GM18909 (cell line): ENCODE measurements around the gene ALG14.
"Not testable (repeated sequence)": the region's sequence is repeated elsewhere in the genome, so short reads cannot be mapped to it uniquely, and the experiment has no call there.

Experiments used
- ATAC-seq: cut with Tn5 transposase; IDR thresholded peaks from one replicate; pipeline ENCODE4 v1.9.1; 2021; ENCODE audit warnings: mild to moderate bottlenecking; ENCODE audit not compliant: unreplicated experiment, poor library complexity

The ALG14 gene

GRCh38 chr1:95089650-95090287 lies 17.0 kb upstream of the ALG14 start:
- ATAC-seq: no peak

DNA sequence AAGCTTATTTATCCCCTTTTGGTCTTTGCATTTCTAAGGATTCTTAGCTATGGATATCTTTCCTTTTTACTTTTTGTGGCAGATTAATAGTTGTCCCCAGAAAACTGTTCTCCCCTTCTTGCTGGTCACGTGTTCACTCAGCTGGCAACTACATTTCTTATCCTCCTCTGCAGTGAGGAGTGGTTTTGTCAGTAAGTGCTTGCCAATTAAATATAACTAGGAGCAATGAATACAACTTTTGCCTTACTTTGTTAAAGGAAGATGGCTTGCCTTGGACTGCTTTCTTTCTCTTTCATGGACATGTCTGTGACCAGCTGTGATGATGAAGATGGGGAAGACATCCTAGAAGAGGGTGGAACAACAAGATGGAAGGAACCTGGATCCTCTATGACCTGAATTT lies 15.6 kb upstream of the ALG14 start:
- no peak for ATAC-seq

GRCh38 chr1:95086949-95087533 lies 14.3 kb upstream of the ALG14 start:
- ATAC-seq: peak; percentile 66

DNA sequence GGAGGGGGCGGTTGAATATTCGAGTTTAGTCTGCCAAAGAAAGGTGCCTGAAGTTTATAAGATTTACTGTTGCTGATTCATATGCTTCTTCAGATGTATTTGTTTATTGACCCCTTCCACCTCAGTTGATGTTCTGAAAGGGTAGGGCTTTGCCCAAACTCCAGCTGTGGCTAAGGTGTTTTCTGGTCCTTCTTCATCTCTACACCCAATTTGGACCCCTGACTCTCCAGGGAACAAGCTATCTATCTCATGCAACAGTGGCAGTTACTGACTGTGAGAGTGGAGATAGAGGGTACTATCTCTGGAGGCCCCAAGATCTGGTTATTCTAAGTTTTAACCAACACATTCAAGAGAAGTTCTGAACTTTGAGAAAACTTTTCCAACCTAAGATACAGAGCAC lies 12.6 kb upstream of the ALG14 start:
- ATAC-seq: no peak

DNA sequence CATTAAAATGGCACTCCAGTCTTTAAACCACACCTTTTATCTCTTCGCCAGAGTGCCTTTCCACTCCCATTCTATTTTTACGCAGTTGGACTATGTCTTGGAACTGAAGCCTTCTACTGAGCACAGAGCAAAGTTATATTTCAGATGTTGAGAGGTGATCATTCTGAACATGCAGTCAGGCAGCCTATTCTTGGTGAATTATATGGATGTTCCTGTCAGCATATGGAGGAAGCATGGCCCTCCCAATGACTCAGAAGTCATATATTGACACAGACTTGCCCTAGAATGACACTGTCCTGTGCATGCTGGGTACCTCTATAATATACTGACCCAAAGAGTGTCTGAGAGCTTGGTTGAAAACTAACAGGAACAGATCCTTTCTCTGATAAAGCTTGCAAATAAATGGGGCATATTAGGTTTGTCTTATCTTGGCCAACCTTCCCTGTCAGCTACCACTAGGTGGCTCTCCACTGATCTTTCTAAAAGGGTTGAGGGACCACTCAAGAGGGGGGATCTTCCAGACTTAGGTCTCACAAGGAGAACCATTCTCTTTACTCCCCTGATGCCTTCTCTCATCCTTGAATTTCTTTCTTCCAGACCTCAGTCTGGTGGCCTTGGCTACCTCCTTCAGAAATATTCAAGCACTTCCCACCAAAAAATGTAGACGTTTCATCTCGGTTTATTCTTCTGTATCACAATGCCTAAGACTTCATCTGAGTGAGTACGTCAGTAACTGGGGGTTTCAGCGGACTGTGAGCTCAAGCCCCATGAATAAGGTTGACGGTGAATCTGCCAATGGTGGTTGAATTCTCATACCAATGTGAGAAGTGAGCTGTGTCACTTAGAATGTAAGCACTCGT lies 11.8 kb upstream of the ALG14 start:
- no peak for ATAC-seq

- no peak for ATAC-seq
Measured at GRCh38 chr1:95080879-95081278, 8.1 kb upstream of the ALG14 start.

- no peak for ATAC-seq
Measured at GRCh38 chr1:95080446-95080845, 7.7 kb upstream of the ALG14 start.

DNA sequence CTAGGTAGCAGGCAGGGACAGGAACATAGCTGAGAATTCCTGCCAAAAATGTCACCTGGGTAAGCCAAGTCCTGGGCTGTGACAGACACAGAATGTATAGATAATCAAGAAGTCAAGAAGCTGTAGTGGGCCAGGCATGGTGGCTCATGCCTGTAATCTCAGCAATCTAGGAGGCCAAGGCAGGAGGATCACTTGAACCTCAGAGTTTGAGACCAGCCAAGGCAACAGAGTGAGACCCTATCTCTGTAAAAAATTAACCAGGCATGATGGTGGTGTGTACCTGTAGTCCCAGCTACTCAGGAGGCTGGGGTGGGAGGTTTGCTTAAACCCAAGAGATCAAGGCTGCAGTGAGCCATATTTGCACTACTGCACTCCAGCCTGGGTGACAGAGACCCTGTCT lies 3.3 kb upstream of the ALG14 start:
- ATAC-seq: no peak

- ATAC-seq: no peak
Measured at GRCh38 chr1:95073446-95073845, 695 bp upstream of the ALG14 start.

DNA sequence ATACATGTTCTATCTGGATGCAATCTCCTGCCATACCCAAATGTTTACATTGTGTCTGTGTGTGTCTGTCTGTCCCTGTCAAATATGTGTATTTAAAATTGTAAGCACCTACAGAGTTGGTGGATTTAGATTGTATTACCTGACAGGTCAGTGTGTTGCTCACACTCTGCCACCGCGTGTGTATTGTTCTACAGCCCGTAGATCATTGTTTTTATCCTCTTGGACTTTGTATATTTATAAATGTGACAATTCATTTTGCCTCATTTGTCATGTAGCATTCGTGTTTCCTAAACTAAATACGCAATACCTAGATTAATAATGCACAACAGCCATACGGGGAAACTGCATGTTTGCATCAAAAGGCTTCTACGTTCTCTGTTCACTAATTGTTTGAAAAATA lies 634 bp downstream of the ALG14 start:
- no peak for ATAC-seq

GRCh38 chr1:95071539-95071938 lies 1.2 kb downstream of the ALG14 start:
- ATAC-seq: no peak

GRCh38 chr1:95069710-95070093 lies 3.0 kb downstream of the ALG14 start:
- ATAC-seq: no peak

DNA sequence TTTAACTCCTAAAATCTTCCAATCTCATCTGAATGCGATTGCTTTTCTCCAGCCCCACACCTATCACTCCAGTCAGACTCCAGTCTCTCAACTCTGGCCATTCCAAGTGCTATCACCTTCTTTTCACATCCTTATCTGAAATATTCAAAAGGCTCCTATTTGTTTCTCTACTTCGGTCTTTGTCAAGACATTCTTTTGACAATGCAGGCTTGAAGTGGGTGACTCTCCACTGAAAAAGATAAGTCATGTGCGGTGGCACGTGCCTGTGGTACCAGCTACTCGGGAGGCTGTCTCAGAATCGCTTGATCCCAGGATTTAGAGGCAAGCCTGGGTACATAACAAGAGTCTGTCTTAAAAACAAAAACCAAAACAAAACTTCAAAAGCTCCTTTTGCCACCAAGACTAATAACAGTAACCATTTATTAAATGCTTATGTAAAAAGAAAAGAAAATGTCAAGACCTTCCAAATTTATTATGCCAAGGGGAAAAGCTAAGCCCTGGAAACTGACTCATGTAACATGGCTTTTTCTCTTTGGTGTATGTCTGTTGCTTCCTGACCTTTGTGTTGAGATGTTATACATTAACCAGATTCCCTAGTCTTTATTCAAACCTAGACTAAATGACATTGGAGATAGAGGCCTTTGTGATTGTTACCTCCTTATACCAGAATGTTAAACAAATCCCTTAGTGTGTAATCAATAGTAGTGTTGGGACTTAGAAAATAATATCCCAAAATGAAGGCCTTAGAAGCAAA lies 3.6 kb downstream of the ALG14 start:
- no peak for ATAC-seq

DNA sequence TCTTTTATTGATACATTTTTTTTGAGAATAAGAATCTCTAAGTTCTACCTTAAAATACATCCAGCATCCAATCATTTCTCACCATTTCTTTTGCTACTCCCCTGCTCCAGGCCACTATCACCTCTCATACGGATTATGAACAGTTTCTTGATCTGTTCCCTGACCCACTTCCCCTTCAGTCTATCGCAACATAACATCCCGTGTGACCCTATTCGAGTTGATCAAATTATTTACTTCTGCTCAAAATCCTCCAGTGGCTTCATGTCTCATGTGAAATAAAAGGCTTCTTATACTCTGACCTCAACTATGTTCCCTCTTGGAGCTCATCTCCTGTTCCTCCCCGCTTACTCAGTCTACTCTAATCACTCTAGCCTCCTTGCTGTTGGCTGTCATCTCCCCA lies 5.2 kb downstream of the ALG14 start:
- ATAC-seq: no peak

- ATAC-seq: no peak
Measured at GRCh38 chr1:95067062-95067461, 5.7 kb downstream of the ALG14 start.

- ATAC-seq: no peak
Measured at GRCh38 chr1:95061445-95062006, 11.2 kb downstream of the ALG14 start.

GRCh38 chr1:95058974-95059373 lies 13.8 kb downstream of the ALG14 start:
- no peak for ATAC-seq

GRCh38 chr1:95057351-95057750 lies 15.4 kb downstream of the ALG14 start:
- no peak for ATAC-seq

GRCh38 chr1:95049935-95050334 lies 22.8 kb downstream of the ALG14 start:
- ATAC-seq: no peak

DNA sequence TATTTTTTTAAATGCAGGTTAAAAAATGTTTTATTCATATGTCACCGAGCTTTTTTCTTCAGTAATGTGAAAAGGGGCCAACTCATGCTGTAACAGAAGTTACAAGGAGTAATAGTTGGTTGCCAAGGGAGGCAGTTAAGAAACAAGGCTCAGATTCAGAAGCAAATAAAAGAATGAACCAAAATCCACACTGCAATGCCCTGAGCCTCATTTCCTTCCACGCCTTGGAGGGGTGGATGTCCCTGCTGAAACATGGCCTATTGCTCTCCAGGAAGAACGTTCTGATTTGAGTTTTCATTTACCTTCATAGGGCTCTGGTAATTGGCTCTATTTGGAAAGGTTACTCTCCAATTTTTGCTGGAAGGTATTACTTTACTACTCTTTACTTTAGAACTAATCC lies 24.4 kb downstream of the ALG14 start:
- ATAC-seq: no peak

GRCh38 chr1:95047624-95048023 lies 25.1 kb downstream of the ALG14 start:
- ATAC-seq: not testable (repeated sequence)
